ENCODE data around the gene SENP7. TPM values are rescaled to one million over a fixed set of nuclear protein-coding genes. Genes with fewer than 3 reads are reported as not detected.

Gene SENP7
- total and polyA plus RNA-seq, 11 donors, result 5.3 to 12.0 (median 8.2) TPM

DNA sequence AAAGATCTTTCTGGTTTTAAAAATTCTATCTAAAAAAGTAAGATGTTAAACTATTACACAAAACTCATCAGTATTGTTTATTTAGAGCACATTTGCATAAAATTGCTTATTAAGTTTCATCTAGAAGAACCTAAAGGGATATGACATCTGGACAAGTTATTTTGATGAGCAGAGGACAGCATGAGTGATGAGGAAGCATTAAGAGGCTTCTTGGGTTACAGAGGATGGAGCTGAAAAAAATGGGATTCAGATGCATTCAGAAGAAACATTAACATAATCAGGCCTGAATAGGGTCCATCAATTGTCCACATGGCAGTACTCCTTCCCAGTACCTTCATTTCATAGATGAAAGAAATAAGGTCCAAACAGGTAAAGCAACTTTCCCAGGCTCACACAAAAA, 234.3 kb downstream of the SENP7 start:
- H3K9me3 ChIP-seq, result no peaks in the 10 kb centered on the region
- intact Hi-C loops (cut with DNase I), result no loop called here
- DNase-seq, result no peak
- no peak overlapping the region for H3K27ac ChIP-seq
- no peaks in the 10 kb centered on the region for H3K36me3 ChIP-seq
- H3K27me3 ChIP-seq, result no peaks in the 10 kb centered on the region
- ATAC-seq, result no peak
- H3K4me1 ChIP-seq, result no peaks in the 10 kb centered on the region
- no peak overlapping the region for H3K4me3 ChIP-seq
- no peak for TF ChIP-seq POLR2A (IDR thresholded peaks at IDR 0.05)
- TF ChIP-seq, protein P1, sequence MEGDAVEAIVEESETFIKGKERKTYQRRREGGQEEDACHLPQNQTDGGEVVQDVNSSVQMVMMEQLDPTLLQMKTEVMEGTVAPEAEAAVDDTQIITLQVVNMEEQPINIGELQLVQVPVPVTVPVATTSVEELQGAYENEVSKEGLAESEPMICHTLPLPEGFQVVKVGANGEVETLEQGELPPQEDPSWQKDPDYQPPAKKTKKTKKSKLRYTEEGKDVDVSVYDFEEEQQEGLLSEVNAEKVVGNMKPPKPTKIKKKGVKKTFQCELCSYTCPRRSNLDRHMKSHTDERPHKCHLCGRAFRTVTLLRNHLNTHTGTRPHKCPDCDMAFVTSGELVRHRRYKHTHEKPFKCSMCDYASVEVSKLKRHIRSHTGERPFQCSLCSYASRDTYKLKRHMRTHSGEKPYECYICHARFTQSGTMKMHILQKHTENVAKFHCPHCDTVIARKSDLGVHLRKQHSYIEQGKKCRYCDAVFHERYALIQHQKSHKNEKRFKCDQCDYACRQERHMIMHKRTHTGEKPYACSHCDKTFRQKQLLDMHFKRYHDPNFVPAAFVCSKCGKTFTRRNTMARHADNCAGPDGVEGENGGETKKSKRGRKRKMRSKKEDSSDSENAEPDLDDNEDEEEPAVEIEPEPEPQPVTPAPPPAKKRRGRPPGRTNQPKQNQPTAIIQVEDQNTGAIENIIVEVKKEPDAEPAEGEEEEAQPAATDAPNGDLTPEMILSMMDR (IDR thresholded peaks at IDR 0.05), result no peak

Other genes with a start within 250 kb of the SENP7 start
- gene IMPG2, start 192.6 kb downstream of the SENP7 start, total RNA-seq, result under 1 TPM; 0.16 to 0.41 (median 0.20) TPM
- gene IMPG2, start 192.6 kb downstream of the SENP7 start, polyA plus RNA-seq, result under 1 TPM in 1 of 2 donors, not detected in 1; 0.06 TPM
- gene TRMT10C, start 48.7 kb upstream of the SENP7 start, total RNA-seq, result 10 to 100 TPM; 24.5 to 27.6 (median 26.4) TPM
- gene TRMT10C, start 48.7 kb upstream of the SENP7 start, polyA plus RNA-seq, result 10 to 100 TPM; 21.1 to 36.2 TPM
- gene PCNP, start 61.0 kb upstream of the SENP7 start, total RNA-seq, result 100 to 1,000 TPM in 7 of 9 donors, 10 to 100 TPM in 2; 49.7 to 141 (median 121) TPM
- 10 to 100 TPM; 60.5 to 90.8 TPM for gene PCNP, start 61.0 kb upstream of the SENP7 start, polyA plus RNA-seq
- gene ZBTB11, start 163.9 kb upstream of the SENP7 start, total RNA-seq, result 10 to 100 TPM in 5 of 9 donors, 1 to 10 TPM in 4; 8.6 to 12.9 (median 10.4) TPM
- 1 to 10 TPM; 4.6 to 6.0 TPM for gene ZBTB11, start 163.9 kb upstream of the SENP7 start, polyA plus RNA-seq
- 1,000 to 10,000 TPM in 2 of 9 donors, 100 to 1,000 TPM in 7; 673 to 1,075 (median 848) TPM for gene RPL24, start 173.5 kb upstream of the SENP7 start, total RNA-seq
- 1,000 to 10,000 TPM; 2,429 to 2,669 TPM for gene RPL24, start 173.5 kb upstream of the SENP7 start, polyA plus RNA-seq
- gene CEP97, start 211.4 kb upstream of the SENP7 start, total RNA-seq, result 10 to 100 TPM in 3 of 9 donors, 1 to 10 TPM in 6; 5.1 to 12.3 (median 6.9) TPM
- 1 to 10 TPM; 1.9 to 3.3 TPM for gene CEP97, start 211.4 kb upstream of the SENP7 start, polyA plus RNA-seq

Data from heart left ventricle (tissue), 16 donors.